ENCODE results near the gene ELL2.
"Not testable (repeated sequence)": the region's sequence is repeated elsewhere in the genome, so short reads cannot be mapped to it uniquely, and the experiment has no call there.

The ELL2 gene

DNA sequence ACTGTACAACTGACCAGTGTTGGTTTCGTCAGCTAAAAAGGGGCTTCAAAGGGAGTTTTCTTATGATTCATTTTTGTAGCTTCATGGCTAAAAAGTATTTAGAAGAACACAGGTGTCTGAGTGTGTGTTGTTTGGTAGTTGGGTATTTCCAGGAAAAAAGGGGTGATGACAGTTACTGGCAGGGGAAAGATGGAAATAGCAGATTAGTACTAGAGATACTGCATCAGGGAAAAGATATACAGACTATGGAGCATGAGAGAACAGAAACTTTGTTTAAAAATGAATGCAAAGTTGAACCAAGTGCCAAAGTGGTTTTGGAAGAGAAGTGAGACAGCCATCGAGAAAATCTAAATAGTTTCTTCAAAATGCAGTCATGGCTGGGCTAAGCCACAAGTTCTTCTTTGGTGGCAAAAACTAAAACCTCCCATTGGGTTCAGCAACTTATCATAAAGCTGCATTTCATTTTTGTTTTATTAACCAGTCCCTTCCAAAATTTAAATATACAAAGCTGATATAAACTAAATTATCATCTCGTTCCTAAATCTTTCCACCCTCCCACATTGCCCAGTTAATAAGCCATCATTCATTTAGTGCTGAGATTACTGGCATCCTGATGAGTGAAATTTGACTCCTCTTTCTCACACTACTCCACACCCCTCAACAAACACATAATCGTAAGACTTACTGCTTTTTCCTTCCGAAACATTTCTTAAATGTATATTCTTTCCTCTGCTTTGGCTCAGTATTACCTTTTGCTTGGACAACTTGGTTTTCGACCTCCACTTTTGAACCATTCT is 33.5 kb downstream of the ELL2 start:
- DNase-seq = no peak

- DNase-seq = not testable (repeated sequence)
Measured at GRCh38 chr5:95927300-95927699, 34.4 kb downstream of the ELL2 start.

- DNase-seq = no peak
Measured at GRCh38 chr5:95925939-95926338, 35.7 kb downstream of the ELL2 start.

- no peak for DNase-seq
Measured at GRCh38 chr5:95925378-95925744, 36.3 kb downstream of the ELL2 start.

- DNase-seq = no peak
Measured at GRCh38 chr5:95924720-95925377, 36.8 kb downstream of the ELL2 start.

GRCh38 chr5:95923918-95924544 is 37.6 kb downstream of the ELL2 start:
- DNase-seq = no peak

DNA sequence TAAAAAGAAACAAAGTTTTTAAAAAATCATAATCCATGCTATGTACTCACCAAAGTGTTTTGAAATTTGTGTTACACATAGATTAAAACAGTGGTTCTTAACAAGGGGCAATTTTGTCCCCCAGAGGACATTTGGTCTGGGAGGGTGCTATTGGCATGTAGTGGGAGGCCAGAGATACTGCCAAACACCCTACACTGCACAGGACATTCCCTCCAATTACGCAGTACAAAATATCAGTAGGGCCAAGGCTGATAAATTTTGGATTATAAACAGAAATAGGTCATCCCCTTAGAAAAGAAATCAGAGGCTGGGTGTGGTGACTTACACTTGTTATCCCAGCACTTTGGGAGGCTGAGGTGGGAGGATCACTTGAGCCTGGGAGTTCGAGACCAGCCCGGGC is 38.9 kb downstream of the ELL2 start:
- no peak for DNase-seq

DNA sequence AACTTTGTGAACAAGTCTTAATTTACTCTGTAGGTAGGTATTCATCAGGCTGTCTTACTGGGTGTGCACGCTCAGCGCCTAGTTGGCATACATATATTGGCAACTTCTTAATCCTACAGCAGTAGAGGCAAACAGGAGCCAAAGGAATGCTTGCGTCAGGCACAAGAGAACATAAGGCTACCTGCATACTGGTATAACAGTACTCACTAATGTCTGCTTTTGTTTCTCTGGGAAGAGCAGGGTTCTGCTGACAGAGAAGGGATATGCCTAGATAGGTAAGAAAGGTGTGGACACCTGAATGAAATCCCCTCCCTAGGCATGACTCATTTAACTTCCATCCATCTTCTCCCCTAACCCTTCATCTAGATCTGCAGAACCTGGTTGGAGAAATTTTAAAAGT is 40.1 kb downstream of the ELL2 start:
- DNase-seq = no peak

- no peak for DNase-seq
Measured at GRCh38 chr5:95920822-95921221, 40.8 kb downstream of the ELL2 start.

DNA sequence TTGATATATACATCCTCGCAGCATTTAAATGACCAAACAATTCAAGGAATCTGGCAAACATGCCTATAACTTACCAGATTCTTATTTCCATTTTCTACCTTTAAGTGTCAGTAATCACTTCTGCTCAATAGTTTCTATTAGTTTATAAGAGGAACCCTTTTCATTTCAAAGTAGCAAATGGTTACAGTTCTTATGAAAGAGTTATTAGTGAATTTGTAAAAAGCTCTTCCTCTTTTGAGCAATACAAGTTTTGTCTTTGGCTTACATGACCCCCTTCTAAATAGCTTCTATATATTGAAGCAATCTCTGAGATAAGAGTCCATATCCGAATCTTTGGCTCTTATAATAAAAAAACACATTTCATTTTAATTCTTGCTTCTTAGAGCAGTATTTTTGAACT is 42.0 kb downstream of the ELL2 start:
- no peak for DNase-seq

DNA sequence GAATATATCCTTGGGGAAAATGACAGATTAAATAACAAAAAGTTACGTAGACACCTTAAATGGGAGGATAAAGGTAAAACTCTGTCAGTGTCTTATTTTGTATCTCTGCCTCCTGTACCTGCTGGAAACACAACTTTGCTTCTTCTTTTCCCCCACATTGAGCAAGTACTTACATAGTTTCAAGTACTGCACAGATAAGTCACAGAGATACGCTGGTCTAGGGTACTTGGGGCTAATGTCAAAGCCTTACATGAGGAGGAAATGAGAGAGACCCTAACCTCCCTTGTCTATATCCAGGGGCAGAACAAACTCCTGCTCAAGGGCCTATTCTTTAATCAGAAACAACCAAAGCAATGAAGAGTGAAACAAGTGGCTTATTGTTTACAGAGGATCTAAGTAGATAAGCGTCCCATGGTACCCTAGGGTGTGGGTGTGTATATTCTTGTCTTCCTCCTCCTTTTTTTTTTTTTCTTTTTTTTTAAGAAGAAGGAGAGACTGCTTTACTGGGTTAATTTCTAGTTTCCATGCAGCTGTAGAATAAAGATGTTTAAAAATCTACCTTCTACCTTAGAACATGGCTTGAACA is 43.1 kb downstream of the ELL2 start:
- no peak for DNase-seq

GRCh38 chr5:95917207-95917606 is 44.4 kb downstream of the ELL2 start:
- DNase-seq = no peak

- DNase-seq = no peak
Measured at GRCh38 chr5:95916687-95917085, 45.0 kb downstream of the ELL2 start.

DNA sequence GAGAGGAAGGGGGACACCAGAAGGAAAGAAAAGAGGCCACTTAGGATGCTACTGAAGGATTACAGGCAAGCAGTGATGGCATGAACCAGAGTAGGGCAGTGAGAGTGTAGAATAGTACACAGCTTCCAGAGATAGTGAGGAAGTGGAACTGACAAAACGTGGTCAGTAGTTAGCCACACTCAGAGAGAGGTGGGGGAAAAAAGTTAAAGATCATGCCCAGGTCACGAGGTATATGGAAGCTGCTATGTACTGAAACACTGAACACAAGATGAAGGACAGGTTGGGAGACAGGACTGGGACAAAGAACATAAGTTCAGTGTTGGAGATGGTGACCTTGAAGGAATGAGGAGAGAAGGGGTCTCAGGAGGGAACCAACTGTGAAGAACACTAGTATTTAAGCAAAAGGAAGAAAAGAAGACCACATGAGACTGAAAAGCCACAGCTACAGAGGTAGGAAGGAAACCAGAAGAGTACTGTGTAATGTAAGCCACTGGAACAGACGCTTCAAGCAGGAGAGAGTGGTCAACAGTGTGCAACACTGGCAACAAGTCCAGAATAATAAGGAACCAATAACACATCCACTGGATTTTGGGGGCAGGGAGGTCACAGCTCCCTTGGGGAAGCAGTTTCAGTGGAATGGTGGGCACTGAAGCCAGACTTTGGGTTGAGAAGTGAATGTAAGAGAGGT is 45.5 kb downstream of the ELL2 start:
- no peak for DNase-seq

DNA sequence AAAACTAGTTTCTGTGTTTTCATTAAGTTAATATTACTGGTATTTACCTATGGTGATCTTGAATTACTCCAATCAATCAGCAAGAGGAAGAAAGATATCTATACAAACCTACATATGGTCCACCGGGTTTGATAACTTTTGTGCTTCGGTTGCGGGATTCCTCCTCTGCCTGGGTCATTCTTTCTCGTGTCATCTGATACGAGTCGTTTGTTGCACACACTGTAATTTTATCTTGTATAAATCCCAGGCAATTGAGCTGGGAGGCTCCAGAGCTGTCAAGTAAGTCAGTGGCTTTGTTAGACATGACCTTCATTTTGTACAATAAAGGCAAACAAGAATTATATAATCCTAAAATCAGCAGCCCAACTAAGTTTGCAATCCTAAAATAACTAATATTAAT is 48.0 kb downstream of the ELL2 start:
- no peak for DNase-seq

GRCh38 chr5:95912029-95912428 is 49.6 kb downstream of the ELL2 start:
- DNase-seq = no peak

DNA sequence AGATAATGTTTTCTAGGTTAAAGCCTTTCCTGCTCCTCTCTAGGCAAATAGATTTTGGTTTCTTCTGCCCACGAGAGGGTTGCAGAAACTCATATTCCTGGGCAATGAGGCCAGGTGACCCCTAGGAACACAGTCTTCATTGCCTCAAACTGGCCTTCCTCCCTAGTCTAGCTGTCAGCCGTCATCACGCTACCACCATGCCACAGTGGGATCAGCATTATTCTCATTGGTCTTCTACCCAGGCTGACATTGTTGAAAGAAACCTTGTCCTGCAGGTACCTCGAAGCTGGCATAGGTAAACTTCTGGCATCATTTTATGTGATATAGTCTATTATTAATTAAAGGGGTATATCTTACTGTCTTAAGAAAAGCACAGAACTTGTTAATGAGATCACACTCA is 51.1 kb downstream of the ELL2 start:
- no peak for DNase-seq

DNA sequence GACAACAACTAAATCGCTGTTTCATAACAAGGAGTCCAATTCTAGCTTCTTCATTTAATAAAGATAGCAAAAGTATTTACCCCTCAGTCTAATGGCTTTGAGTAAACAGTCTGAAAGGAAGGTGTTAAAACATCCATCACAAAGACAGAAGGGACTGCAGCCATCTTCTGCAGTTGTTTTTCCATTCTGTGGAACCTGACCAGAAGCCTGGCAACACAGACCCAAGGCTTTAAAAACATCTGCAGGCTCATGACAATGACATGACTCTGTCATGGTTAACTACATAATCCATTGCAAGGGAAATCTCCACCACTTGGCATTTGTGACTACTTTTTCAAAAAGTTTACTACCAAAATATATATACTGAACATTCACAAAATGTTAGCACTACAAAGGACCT is 51.9 kb downstream of the ELL2 start:
- no peak for DNase-seq

DNA sequence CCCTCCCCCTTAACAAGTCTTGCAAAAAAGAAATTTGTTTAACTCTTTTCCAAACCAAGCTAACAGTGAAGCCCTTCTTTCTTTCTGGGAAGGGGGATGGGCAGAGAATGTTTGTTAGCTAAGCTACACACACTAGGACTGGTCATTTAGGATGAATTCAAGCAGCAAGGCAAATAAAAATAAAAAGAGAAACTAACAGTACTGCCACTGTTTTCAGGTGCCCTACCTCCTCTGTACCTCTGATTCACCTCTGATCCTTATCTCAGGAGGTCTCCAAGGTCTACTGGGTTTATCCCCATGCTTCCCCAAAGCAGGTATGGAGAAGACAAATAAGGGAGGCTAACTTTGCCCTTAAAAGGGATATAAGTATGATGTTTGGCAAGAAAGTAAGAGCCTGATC is 52.9 kb downstream of the ELL2 start:
- no peak for DNase-seq

DNA sequence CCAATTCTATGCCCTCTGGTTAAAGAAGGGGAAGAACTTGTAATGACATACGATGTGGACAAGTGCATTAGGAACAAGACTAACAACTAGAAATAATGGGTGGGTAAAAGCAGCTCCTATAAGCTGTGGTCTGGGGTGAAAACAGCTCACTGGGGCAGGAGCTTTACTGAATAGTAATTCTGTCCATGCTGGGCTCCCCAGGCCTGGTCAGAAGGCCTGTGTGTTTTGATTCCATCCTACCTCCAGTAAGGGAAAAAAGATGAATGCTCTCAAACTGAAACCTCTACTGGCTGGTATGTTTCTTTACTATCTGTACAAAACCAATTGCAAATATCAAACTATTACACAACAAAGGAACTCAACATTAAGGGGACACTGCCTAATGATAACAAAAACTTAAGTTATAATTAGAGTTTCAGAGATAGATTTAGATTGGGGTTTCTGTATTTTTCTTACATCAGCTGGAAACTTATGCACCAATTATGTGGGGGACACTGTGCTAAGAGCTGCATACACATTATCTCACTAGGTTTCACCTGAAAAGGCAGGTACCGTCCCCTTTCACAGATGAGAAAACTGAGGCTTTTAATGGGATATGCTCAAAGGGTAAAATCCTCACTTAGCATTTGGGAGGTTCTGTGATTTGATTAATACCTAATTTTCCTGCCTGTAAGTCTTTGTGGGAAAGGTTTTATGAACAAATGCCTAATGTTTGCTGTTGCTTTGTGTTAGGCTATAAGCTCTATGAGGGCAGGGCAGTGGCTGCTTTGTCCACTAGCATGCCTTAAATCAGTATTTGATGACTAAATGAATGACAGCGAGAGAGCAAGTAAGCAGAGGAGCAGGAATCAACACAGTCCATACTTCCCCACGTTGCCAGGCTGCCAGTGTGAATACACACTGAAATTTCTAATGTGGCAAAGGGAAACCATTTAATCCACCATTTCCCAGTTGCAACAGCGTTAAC is 53.6 kb downstream of the ELL2 start:
- no peak for DNase-seq

DNA sequence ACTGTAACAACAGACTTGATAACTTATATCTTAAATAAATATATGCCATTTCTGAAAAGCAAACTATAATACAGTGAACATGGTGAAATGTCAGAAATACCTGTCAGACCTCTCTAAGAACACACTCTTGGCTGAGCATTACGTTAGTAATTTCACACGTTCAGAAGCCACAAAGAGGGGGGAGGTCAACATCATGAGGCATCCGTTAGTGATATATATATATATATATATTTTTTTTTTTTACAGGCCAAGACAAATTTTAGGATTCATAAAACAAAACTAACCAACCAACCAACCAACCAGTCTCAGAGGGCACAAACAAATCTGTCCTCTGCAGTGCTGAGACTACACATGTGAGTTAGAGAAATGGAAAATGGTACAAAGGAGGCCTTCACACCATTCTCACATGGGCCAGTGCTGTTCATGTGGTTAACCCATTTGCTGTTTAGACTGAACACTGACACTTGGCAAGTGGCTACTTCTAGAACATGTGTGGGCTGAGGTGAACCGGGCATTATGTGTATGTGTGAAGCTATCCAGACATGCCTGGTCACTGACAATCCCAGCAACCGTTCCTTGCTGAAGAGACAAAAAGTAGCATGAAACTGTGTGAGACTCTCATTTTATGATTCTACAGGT is 54.5 kb downstream of the ELL2 start:
- DNase-seq = no peak

- not testable (repeated sequence) for DNase-seq
Measured at GRCh38 chr5:95906398-95906797, 55.3 kb downstream of the ELL2 start.
